ENCODE data around the gene ZPBP.

ZPBP gene, protein sequence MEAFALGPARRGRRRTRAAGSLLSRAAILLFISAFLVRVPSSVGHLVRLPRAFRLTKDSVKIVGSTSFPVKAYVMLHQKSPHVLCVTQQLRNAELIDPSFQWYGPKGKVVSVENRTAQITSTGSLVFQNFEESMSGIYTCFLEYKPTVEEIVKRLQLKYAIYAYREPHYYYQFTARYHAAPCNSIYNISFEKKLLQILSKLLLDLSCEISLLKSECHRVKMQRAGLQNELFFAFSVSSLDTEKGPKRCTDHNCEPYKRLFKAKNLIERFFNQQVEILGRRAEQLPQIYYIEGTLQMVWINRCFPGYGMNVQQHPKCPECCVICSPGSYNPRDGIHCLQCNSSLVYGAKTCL

DNA sequence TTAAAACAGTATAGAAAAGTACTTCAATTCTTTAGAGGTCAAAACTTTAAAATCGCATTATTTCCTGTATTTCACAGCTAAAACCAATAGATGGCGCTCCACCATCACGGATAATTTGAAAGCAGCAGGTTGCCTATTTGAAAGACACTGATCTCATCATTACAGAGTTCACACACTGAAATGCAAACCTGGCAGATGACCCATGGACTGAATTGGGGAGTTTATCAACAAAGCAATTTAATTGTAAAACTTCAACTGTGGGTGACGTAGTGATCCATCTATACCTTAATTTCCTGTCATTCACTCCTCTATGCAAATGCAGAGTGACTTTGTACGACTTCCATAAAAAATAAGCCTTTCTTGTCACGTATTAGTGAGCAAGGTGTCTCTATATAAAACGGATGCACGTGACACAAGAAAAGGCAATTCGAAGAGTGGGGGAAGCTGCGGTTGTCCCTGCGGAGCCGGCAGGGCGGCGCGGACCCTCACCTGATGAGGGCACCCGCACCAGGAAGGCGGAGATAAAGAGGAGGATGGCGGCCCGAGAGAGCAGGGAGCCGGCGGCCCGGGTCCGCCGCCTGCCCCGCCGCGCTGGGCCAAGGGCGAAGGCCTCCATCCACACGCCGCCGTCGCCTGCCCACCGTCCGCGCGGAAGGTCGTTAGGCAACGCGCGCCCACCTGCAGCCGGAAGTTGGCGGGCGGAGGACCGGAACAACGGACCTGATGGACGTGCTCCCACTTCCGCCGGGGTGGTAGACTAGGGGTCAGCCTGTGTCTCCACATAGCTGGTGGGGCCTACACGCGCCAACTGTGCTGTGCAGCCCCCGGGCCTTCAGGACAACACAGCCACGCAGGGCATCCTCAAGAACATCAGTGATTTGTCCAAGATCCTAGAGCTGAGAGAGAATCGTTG lies at the start of gene ZPBP:
Gene ZPBP, minus strand, starts transcription at position 668 of the 913 bp plus-strand sequence. Its CDS starts 52 bp downstream, at position 616.
- ATAC-seq = peak; percentile 48; the same call in 2 of the 3 replicates
- no peak for TF ChIP-seq GLIS3 (CRISPR knock-in tag; IDR thresholded peaks at IDR 0.05)
- TF ChIP-seq CSDC2 (CRISPR knock-in tag; IDR thresholded peaks at IDR 0.05) = no peak

DNA sequence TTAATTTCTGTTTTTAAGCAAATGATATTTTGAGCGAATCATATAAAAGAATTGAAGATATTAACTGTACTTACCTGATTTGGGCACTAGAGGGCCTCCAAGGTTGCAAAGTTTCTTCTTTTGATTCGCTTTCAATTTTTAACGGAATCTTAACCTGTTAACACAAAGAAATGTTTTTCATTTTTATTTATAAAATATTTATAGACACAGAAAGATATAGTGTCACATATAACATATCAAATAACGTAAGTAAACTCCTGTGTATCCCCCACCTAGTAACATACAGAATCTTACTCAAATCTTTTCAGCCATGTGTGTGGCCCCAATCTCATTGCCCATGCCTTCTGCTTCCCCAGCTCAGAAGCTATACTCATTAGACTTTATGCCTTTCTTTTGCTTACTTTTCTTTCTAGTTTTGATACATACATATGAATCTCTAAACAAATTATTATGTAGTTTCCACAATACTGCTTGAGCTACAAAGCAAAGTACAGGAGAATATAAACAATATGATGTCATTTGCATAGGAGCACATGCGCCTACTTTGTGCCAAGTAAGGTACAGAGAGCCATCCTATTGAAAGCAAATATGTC lies 49.5 kb upstream of the ZPBP start:
- peak; percentile 68 for ATAC-seq
- no peak for TF ChIP-seq OSR1 (CRISPR knock-in tag; IDR thresholded peaks at IDR 0.05)
- no peak for TF ChIP-seq CSDC2 (CRISPR knock-in tag; IDR thresholded peaks at IDR 0.05)
- TF ChIP-seq, protein P1, sequence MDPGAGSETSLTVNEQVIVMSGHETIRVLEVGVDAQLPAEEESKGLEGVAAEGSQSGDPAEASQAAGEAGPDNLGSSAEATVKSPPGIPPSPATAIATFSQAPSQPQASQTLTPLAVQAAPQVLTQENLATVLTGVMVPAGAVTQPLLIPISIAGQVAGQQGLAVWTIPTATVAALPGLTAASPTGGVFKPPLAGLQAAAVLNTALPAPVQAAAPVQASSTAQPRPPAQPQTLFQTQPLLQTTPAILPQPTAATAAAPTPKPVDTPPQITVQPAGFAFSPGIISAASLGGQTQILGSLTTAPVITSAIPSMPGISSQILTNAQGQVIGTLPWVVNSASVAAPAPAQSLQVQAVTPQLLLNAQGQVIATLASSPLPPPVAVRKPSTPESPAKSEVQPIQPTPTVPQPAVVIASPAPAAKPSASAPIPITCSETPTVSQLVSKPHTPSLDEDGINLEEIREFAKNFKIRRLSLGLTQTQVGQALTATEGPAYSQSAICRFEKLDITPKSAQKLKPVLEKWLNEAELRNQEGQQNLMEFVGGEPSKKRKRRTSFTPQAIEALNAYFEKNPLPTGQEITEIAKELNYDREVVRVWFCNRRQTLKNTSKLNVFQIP (CRISPR knock-in tag; IDR thresholded peaks at IDR 0.05; ENCODE audit: borderline replicate concordance, low read depth) = no peak
- no peak for TF ChIP-seq TCF4 (CRISPR knock-in tag; IDR thresholded peaks at IDR 0.05; ENCODE audit: borderline replicate concordance)
- no peak for TF ChIP-seq ZFP30 (CRISPR knock-in tag; IDR thresholded peaks at IDR 0.05)
- no peak for TF ChIP-seq PPARA (CRISPR knock-in tag; IDR thresholded peaks at IDR 0.05; ENCODE audit: borderline replicate concordance)
- no peak for TF ChIP-seq ZFP3 (CRISPR knock-in tag; IDR thresholded peaks at IDR 0.05)
- no peak for TF ChIP-seq ZC3H10 (CRISPR knock-in tag; IDR thresholded peaks at IDR 0.05)
- no peak for TF ChIP-seq TOX (CRISPR knock-in tag; IDR thresholded peaks at IDR 0.05; ENCODE audit: borderline replicate concordance)
- TF ChIP-seq ZNF565 (CRISPR knock-in tag; conservative IDR thresholded peaks at IDR 0.05; ENCODE audit: low read depth) = no peak
- TF ChIP-seq RARB (CRISPR knock-in tag; IDR thresholded peaks at IDR 0.05) = no peak
- no peak for TF ChIP-seq SNAI2 (CRISPR knock-in tag; IDR thresholded peaks at IDR 0.05)
- no peak for TF ChIP-seq ZNF70 (CRISPR knock-in tag; IDR thresholded peaks at IDR 0.05)
- TF ChIP-seq, protein P2, sequence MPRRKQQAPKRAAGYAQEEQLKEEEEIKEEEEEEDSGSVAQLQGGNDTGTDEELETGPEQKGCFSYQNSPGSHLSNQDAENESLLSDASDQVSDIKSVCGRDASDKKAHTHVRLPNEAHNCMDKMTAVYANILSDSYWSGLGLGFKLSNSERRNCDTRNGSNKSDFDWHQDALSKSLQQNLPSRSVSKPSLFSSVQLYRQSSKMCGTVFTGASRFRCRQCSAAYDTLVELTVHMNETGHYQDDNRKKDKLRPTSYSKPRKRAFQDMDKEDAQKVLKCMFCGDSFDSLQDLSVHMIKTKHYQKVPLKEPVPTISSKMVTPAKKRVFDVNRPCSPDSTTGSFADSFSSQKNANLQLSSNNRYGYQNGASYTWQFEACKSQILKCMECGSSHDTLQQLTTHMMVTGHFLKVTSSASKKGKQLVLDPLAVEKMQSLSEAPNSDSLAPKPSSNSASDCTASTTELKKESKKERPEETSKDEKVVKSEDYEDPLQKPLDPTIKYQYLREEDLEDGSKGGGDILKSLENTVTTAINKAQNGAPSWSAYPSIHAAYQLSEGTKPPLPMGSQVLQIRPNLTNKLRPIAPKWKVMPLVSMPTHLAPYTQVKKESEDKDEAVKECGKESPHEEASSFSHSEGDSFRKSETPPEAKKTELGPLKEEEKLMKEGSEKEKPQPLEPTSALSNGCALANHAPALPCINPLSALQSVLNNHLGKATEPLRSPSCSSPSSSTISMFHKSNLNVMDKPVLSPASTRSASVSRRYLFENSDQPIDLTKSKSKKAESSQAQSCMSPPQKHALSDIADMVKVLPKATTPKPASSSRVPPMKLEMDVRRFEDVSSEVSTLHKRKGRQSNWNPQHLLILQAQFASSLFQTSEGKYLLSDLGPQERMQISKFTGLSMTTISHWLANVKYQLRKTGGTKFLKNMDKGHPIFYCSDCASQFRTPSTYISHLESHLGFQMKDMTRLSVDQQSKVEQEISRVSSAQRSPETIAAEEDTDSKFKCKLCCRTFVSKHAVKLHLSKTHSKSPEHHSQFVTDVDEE (CRISPR knock-in tag; IDR thresholded peaks at IDR 0.05) = no peak
- TF ChIP-seq ESRRG (CRISPR knock-in tag; IDR thresholded peaks at IDR 0.05) = no peak
- TF ChIP-seq GLIS3 (CRISPR knock-in tag; IDR thresholded peaks at IDR 0.05) = no peak
- TF ChIP-seq, protein P3, sequence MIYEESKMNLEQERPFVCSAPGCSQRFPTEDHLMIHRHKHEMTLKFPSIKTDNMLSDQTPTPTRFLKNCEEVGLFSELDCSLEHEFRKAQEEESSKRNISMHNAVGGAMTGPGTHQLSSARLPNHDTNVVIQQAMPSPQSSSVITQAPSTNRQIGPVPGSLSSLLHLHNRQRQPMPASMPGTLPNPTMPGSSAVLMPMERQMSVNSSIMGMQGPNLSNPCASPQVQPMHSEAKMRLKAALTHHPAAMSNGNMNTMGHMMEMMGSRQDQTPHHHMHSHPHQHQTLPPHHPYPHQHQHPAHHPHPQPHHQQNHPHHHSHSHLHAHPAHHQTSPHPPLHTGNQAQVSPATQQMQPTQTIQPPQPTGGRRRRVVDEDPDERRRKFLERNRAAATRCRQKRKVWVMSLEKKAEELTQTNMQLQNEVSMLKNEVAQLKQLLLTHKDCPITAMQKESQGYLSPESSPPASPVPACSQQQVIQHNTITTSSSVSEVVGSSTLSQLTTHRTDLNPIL (CRISPR knock-in tag; IDR thresholded peaks at IDR 0.05; ENCODE audit: low read depth) = no peak

DNA sequence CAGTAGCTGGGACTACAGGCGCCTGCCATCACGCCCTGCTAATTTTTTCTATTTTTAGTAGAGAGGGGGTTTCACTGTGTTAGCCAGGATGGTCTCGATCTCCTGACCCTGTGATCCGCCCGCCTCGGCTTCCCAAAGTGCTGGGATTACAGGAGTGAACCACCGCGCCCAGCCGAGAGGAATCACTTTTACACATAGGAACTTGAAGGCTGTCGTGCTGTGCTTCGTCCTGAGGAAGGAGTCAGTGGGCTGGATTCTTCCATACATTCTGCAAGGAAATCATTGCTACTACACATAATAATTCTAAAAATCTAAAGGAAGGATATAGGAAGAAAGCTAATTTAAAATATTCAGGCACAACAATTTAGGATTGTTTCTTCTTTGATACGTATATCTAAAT lies 48.8 kb upstream of the ZPBP start:
- no peak for ATAC-seq
- TF ChIP-seq ISL1 (CRISPR knock-in tag; IDR thresholded peaks at IDR 0.05) (no peak), TCF4 (CRISPR knock-in tag; IDR thresholded peaks at IDR 0.05; ENCODE audit: borderline replicate concordance) (no peak), ZC3H10 (CRISPR knock-in tag; IDR thresholded peaks at IDR 0.05) (no peak), OSR1 (CRISPR knock-in tag; IDR thresholded peaks at IDR 0.05) (no peak), GLIS3 (CRISPR knock-in tag; IDR thresholded peaks at IDR 0.05) (no peak), ARNTL (CRISPR knock-in tag; IDR thresholded peaks at IDR 0.05; ENCODE audit: borderline replicate concordance, low read depth) (no peak)
- TF ChIP-seq, protein P4, sequence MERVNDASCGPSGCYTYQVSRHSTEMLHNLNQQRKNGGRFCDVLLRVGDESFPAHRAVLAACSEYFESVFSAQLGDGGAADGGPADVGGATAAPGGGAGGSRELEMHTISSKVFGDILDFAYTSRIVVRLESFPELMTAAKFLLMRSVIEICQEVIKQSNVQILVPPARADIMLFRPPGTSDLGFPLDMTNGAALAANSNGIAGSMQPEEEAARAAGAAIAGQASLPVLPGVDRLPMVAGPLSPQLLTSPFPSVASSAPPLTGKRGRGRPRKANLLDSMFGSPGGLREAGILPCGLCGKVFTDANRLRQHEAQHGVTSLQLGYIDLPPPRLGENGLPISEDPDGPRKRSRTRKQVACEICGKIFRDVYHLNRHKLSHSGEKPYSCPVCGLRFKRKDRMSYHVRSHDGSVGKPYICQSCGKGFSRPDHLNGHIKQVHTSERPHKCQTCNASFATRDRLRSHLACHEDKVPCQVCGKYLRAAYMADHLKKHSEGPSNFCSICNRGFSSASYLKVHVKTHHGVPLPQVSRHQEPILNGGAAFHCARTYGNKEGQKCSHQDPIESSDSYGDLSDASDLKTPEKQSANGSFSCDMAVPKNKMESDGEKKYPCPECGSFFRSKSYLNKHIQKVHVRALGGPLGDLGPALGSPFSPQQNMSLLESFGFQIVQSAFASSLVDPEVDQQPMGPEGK (CRISPR knock-in tag; IDR thresholded peaks at IDR 0.05; ENCODE audit: borderline replicate concordance) = no peak
